Activated T-helper 9 cell treated with anti-CD3 and anti-CD28 coated beads, Interleukin-2, amount 50 U/mL, for 16 hours (primary cell): Measurements from ENCODE around the gene CCDC97.
"Not testable (repeated sequence)": the region's sequence is repeated elsewhere in the genome, so short reads cannot be mapped to it uniquely, and the experiment has no call there.

Experiments used
- DNase-seq: peaks from one replicate; pipeline ENCODE4 v3.0.0-alpha.2; 2020; ENCODE audit warnings: low read depth

The CCDC97 gene

DNA sequence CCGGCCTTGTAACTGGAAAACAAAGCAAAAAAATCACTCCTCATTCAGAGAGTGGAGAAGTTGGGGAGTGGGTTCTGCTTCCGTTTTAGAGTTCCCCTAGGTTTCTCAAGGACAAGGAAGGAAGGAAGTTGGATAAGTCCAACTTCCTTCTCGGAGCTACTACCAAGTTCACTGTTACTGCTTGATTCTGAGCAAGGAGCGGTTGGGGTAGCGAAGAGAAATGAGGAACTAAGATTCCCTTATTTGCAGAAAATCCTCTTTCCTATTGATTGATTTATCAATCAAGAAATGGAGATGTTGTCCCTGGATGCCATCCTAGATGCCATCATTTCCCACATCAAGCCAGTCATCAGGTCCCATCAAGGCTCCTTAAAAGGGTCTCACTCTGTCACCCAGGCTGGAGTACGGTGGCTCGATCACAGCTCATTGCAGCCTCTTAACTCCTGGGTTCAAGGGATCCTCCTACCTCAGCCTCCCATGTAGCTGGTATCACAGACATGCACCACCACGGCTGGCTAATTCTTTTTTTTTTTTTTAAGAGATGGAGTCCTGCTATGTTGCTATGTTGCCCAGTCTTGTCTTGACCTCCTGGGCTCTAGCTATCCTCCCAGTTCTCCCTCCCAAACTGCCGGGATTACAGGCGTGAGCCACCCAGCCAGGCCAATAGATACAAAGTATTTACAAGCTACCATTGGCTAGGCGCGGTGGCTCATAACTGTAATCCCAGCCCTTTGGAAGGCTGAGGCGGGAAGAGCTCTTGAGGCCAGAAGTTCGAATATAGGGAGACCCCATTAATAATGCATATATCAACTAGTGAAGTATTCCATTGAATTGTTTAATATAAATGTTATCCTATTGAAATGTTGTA is 54.8 kb downstream of the CCDC97 start:
- no peak for DNase-seq

DNA sequence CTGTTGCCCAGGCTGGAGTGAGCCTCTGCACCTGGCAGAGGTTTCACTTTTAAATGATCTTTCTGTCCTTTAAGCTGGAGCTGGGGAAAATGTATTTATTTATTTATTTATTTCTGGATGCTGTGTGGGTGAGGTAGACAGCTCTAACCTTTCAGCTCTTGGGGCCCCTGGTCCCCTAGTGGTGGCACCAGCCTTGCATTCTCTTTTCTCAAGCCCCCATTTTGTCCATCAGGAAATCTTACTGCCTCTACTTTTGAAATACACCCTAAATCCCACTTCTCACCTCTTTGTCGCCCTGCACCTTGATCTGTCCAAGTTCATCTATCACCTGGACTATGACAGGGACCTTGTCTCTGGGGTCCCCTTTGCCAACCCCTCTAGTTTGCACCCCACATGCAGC is 56.1 kb downstream of the CCDC97 start:
- no peak for DNase-seq

DNA sequence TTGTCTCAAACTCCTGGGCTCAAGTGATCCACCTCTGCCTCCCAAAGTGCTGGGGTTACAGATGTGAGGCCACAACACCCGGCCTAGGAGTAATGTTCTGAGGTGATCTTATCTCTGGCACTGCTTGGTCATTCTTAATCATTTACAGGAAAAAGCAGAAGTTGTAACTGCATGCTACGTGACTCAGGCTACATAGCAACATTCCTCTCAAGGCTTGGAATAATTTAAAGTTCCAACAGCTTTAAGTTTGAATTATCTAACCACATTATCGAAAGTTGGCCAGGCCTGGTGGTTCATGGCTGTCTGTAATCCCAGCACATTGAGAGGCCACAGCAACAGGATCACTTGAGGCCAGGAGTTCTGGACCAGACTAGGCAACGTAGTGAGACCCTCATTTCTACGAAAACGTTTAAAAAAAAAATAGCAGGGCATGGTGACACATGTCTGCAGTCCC is 57.9 kb downstream of the CCDC97 start:
- no peak for DNase-seq

DNA sequence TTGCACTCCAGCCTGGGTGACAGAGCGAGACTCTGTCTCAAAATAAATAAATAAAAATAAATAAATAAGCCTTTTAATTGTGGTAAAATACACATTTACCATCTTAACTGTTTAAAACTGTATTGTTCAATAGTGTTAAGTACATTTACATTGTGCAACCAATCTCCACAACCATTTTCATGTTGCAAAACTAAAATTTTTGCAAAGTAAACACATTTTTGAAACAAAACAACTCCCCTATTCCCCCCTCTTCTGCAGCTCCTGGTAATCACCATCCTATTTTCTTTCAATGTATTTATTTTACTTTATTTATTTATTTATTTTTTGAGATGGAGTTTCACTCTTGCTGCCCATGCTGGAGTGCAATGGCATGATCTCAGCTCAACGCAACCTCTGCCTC is 59.8 kb downstream of the CCDC97 start:
- DNase-seq, result no peak

DNA sequence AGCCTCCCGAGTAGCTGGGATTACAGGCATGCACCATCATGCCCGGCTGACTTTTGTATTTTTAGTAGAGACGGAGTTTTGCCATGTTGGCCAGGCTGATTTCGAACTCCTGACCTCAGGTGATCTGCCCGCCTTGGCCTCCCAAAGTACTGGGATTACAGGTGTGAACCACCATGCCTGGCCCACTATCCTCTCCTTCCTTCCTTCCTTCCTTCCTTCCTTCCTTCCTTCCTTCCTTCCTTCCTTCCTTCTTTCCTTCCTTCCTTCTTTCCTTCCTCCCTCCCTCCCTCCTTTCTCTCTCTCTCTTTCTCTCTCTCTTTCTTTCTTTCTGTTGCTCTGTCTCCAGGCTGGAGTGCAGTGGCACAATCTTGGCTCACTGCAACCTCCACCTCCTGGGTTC is 61.1 kb downstream of the CCDC97 start:
- DNase-seq, result not testable (repeated sequence)

DNA sequence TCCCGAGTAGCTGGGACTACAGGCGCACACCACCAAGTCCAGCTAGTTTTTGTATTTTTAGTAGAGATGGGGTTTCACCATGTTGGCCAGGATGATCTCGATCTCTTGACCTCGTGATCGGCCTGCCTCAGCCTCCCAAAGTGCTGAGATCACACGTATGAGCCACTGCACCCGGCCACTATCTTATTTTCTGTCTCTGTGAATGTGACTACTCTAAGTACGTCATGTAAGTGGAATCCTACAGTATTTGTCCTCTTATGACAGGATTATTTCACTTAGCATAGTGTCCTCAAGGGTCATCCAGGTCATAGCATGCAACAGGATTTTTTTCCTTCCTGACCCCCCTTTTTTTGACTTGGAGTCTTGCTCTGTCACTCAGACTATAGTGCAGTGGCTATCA is 61.6 kb downstream of the CCDC97 start:
- no peak for DNase-seq

DNA sequence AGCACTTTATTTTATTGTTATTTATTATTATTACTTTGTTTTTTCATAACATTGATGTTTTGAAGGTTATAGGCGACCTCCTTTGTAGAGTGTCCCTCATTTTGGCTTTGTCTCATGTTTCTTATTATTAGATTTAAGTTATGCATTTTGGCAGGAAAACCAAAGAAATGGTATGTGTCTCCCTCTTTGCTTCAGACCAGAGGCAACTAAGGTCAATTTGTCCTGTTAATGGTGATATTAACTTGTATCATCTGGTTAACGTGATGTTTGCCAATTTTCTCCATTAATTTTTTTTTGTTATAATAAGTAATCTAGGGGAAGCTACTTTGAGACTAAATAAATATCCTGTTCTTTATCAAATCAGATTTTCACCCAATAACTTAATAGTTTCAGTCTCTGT is 62.5 kb downstream of the CCDC97 start:
- no peak for DNase-seq

DNA sequence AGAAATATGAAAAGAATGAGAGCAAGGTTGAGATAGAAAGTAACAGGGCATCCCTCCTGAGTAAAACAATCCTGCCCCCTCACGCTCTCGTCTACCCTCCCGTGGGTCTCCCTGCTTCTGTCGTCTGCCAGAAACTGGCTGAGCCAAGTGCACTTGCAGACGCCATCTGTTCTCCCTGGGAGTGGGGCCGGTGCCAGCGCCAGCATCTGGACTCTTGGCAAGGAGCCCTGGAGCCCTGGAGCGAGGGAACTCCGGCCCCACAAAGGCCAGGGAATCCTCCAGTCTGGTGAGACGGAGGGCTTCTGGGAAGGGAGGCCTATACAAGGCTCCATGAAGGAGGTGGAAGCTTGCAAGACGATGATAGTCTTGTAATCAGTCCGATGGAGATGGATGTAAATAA is 64.0 kb downstream of the CCDC97 start:
- DNase-seq, result no peak
